ENCODE data around the gene SIGLEC15.
A peak's percentile ranks its signal among the peaks of the same experiment; 100 is the strongest.
"Not testable (repeated sequence)": the region's sequence is repeated elsewhere in the genome, so short reads cannot be mapped to it uniquely, and the experiment has no call there.

Gene SIGLEC15

DNA sequence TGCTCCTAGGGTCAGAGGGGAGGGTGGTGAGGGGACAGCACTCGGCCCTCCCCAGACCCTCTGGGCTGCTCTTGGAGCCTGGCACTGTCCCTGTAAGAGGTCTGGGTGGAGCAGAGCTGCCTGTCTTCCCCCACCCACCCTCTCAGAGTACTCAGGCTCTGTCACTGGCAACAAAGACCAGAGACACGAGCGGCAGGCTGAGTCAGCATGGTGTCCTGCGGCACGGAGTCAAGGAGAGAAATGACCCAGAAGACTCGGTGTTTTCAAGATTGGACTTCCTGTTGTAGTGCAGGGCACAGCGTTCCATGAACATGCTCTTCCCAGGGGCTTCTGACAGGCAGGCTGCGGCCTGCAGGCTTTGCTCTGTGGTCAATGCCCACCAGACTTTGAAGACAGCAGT, 19.9 kb downstream of the SIGLEC15 start:
- DNase-seq = no peak

DNA sequence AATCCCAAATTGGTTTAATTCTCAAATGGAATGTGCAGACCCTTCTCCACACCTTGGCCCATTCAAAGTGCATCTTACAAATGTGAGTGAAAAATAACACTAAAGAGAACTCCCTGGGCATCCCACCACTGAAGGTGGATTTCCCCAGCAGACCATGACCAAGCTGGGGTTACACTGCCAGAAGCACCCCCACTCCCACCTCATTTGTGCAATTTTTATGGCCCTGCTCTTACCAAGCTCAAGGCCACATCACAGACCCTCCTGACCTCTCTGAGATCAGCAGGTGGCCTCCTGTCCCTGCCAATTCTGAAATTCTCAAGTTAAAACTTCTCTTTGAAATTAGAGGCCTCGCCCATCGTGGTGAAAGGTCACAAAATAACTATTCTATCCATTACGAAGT, 21.6 kb downstream of the SIGLEC15 start:
- no peak for DNase-seq

DNA sequence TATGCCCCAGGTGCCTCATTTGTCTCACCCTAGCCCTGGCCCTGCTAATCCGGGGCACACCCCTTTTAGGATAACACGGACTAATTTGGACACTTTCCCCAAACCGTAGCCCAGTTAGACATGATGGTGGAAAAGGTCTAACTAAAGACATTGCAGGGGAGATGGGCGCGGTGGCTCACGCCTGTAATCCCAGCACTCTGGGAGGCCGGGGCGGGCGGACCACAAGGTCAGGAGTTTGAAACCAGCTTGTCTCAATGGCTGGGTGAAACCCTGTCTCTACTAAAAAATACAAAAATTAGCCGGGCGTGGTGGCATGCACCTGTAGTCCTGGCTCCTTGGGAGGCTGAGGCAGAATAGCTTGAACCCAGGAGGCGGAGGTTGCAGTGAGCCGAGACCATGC, 23.2 kb downstream of the SIGLEC15 start:
- not testable (repeated sequence) for DNase-seq

DNA sequence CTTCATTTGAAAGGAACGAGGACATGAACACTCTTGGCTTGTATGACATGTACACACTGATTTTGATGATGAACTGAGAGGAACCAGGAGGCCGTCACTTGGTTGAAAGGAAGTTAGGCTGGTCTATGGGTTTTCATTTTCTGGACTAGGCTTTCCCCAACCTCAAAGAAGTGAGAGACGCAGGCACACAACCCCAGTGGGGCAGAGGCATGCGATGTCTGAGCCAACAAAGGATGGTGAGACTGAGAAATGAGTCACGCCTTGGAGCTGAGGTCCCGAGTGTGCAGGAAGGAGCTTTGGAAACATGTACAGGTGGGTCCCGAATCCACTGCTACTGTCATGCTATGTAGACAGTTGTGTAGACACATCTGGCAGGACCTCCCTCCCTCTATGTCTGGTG, 24.1 kb downstream of the SIGLEC15 start:
- no peak for DNase-seq

DNA sequence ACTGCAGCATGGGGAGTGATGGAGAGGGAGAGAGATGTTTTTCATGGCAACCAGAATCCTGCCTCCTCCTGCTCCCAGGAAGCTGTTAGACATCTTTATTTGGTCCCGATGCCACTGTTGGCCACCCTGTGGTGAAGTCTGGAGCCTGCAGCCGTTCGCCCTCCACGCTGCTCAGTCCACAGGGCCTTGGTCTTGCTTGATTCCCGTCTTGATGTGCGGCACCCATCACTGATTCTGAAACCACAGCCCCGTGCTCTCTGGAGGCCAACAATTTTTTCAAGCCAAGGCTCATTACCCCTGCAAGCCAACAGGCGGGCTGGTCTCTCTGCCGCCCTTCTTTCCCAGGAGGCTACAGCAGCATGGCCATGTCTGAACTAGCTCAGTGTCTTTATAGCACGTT, 24.5 kb downstream of the SIGLEC15 start:
- no peak for DNase-seq

DNA sequence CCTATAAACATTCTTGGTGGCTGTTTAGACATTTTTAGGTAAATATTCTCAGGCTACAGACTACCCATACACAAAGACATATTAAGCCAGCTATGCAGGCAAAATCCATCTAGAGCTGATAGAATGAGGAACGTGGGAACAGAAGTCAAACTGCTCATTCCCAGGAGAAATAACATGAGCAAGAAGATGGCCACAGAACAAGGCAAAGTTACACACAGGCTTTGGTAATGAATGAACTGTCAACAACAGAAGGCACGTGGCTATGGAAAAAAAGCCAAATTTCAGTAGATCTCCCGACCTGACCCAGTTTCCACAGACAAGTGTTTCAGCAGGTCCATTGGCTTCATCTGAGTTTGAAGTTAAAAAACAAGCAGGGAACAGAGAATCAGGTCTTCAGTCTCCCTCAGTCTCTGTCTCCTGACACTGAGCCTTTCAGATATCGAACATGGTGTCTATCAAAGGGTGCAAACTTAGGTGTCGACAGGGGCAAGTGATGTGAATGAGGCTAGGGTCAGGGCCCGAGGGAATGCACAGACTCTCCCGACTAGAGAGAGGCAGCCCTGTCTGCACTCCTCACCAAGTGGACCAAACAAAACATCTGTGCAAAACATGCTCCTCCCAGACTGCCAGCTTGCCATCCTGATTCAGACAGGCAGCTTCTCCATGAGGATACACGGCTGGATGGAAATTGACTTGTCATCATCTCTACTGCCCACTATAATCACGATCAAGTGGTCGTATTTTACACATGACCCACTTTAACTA, 25.9 kb downstream of the SIGLEC15 start:
- DNase-seq = no peak

DNA sequence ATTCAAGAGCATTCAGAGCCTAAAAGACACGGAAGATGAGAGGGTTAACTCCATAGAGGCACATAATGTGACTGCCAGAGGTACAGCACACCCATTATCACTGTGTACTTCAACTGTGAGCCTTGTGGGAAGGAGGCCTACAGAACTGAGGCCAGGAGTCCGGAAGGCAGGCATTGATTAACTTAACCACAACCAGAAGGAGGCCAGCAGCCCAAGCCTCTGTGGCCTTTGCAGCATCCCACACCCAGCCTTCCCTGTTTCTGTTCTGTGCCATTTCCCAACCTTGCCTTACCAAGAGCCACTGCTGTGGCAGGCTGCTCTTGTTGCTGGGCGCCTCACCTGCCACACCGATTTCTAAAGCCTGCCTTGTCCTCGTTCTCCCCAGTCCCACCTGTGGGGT, 27.2 kb downstream of the SIGLEC15 start:
- no peak for DNase-seq

DNA sequence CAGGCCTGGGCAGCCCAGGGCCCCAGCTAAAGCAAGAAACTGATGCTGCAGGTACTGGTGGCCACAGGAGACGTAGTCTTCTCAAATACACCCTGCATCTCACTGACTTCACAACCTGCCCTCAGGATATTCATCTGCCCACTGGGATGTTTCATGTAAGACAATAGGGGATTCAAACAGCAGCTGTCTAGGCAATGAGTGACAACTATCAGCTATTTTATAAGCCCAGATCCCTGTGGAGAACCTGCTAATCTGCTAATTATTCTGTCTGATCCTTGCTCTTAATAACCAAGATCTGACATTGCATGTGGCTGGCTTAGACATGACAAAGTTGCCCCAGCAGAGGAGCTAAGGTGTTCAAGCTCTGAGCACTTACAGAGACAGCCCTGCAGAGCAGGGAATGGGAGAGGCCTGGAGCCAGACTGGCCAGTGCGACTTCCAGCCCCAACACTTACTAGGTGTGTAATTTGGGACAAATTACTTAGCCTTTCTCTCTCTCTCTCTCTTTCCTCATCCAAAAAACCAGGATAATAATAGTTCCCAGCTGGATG, 28.6 kb downstream of the SIGLEC15 start:
- no peak for DNase-seq

DNA sequence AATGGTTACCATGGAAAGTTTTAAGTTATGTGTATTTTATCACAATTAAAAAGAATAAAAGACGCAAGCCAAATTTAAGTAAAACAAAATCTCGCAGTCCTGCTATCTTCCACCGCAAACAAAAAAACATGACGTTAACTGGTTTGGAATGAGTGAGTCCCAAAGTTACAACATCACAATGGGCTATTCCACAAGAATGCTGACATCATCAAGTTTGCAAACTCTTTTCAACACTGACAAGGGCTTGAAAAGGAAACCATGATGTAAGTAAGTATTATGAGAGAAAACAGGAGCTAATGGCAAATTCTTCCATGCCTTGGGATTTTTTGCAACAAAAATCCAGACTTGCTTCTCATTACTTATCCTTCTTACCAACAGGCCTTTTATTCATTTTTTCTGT, 31.1 kb downstream of the SIGLEC15 start:
- DNase-seq = no peak

DNA sequence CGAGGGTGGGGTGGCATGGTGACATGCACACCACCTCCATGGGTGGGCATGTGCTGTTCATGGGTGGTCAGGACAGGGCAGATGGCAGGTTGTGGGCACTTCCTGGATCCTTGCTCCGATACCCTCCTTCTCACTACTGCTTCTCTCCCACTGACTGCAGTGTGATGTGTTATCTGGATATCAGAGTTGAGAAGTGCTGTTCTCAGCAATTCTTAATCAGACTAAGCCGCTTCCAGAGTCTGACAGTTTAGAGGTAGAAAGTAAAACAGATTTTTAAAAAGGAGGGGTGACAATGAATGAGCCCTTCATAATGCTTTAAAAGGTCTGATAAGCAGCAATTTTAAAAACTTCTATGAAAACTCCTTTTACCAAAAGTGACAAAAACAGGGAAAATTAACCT, 33.9 kb downstream of the SIGLEC15 start:
- DNase-seq = no peak

DNA sequence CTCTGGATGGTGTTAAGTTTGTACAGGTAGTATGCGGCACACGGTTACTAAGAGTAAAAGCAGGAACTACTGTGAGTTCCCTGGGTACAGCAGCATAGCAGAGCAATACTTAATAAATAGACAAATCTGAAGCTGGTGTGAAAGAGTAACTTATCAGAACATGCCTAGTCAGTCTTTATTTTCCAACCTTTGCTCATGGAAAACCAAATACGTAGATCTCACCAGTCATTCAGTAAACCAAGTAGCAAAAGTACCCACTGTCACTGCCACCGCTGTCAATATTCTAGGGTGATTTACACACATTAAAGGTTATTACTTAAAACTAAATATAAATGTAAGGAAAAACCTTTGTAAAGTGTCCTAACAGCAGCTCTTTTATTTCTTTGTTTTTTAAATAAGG, 35.0 kb downstream of the SIGLEC15 start:
- no peak for DNase-seq

DNA sequence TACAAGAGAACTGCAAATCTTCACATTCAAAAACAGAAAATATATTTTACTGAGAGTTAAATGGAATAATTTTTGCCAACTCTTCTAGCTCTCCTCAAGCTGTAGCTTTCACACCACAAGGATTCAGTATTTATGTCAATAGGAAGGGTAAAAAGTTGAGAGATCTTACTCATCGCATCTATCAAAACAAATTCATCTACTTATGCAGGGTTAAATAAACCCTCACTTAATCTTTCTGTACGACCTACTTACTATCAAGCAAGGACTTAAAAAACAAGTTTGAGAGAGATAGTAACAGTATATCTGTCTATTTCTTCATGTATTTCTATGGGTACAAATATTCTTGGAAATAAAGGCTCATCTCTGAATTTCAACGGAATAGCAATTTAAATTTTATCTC, 35.5 kb downstream of the SIGLEC15 start:
- no peak for DNase-seq

DNA sequence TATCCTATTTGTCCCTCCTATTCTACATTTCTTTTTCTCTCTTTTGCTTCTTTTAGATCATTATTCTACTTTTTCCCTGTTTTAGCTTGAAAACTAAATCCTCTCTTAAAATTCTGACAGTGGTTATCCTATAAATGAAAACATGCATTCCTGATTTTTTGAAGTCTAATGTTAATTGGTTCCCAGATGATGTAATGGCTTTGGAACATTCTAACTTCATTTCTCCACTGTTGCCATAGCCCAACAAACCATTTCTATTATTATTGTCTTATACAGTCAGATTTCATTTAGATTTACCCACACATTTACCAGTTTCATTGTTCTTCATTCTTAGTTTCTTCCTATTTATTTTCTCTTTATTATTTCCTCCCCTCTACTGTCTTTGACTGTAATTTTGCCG, 36.5 kb downstream of the SIGLEC15 start:
- no peak for DNase-seq

DNA sequence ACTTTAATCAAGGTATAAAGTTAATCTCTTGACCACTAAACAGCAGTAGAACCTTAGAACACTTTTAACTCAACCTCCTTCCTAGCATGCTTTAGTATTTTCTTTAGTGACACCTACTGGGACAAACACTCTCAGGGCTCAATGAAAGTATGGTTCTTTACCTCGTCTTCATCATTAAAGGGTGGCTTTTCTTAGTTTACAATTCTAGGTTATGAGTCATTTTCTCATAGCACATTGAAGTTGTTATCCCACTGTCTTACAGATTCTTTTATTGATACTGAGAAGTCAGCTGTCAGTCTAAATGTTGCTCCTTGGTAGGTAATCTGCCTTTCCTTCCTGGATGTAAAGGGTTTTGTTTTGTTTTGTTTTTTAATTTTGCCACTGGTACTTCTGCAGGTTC, 38.0 kb downstream of the SIGLEC15 start:
- DNase-seq = no peak

DNA sequence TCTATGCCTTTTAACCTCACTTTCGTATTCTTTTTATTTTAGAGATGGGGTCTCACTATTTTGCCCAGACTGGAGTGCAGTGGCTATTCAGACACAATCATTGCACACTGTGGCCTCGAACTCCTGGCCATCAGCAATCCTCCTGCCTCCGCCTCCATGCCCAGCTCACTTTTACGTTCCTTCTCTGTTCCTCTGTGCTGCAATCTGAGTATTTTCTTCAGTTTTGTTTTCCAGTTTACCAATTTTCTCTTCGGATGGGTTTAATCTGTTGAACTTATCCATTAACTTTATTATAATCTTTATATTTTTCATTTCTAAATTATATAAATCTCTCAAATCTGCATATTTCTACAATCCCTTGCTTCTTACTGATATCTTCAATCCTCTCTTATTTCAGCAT, 38.6 kb downstream of the SIGLEC15 start:
- no peak for DNase-seq

DNA sequence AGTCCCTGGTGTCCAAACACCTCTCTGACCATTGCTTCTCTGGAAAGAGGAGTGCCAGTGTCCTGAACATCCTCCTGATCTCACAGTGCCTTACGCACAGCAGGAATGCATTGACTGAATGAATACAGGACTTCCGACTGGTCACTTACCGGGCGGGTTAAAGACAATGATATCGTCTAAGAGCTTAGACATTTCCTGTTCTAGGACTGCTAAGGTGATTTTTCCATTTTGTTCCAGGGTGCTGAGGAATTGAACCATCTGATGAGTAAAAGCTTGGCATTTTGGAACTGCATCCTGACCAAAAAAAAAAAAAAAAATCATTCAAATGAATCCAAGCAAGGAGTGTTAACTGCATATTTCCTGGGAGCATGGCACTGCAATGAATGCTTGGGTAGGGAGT, 40.0 kb downstream of the SIGLEC15 start:
- no peak for DNase-seq

DNA sequence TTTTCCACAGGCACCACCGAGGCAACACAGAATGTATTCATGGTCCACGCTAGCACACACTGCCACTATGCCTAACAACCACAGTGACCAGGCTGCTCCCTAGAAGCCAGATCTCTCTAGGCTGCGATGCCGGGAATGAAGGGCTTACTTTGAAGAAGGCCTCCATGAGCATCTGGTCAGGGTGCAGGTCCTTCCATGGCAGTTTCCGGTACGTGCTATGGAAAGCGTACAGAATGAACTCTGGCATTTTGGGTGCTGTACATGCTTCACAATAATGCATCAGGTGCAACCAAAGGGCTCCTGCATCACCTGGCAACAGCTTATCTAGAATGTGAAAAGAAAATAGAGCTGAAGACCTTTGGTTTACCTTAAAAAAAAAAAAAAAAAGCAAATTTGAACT, 44.9 kb downstream of the SIGLEC15 start:
- DNase-seq = no peak

DNA sequence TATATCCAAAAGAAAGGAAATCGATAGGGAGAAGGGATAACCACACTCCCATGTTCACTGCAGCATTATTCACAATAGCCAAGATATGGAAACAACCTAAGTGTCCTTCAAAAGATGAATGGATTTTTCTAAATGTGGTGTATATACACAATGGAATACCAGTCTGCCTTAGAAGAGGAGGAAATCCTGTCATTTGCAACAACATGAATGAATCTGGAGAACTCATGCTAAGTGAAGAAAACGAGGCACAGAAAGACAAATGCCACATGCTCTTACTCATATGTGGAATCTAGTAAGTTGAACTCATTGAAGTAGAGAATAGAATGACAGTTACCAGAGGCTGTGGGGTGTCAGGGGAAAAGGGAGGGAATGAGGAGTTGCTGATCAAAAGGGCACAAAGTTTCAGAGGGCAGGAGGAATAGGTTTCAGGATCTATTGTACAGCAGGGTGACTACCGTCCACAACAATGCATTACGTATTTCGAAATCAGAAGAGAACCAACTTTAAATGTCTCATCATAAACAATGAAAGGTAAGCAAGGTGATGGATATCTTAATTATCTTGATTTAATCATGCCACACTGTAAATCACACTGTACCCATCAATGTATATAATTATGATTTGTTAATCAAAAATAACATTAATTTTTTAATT, 46.1 kb downstream of the SIGLEC15 start:
- DNase-seq = no peak

DNA sequence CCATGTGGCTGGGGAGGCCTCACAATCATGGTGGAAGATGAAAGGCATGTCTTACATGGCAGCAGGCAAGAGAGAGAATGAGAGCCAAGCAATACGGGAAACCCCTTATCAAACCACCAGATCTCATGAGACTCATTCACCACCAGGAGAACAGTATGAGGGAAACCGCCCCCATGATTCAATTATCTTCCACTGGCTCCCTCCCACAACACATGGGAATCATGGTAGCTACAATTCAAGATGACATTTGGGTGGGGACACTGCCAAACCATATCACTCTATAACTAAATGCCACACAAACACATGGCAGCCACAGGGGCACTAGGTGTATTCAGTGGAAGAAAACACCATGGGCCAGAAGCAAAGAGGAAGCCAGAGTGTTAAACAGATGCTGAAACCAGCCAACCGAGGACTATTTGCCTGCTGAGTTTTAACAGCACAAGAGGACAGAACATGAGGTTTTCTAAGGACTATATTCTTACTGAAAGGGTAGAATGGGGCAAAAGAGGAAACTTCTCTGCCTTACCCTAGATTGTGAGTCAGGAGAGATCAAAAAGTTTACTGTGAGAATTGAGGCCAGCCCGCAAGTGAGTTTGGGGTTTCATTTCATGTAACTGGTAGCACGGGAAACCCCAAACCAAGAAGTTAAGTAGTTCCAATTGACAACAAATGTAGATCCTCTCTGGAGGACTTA, 49.2 kb downstream of the SIGLEC15 start:
- no peak for DNase-seq

DNA sequence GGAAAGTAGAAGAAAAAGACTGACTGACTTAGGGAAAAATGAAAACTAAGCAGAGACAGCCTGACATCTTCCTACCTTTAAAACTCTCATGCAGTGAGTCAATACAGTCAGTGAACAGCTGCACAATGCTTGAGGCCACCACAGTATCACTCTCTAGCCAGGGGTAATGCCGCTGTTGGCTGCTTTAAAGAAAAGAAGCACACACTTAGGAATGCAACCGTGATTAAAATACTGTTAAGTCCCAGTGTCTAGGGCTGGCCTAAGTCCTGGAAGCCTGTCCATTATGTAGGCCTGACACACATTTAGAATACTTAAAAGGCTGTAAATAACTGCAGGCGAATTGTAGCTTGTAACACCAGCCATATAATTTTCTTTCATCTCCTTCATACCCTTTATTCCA, 50.7 kb downstream of the SIGLEC15 start:
- DNase-seq = no peak

DNA sequence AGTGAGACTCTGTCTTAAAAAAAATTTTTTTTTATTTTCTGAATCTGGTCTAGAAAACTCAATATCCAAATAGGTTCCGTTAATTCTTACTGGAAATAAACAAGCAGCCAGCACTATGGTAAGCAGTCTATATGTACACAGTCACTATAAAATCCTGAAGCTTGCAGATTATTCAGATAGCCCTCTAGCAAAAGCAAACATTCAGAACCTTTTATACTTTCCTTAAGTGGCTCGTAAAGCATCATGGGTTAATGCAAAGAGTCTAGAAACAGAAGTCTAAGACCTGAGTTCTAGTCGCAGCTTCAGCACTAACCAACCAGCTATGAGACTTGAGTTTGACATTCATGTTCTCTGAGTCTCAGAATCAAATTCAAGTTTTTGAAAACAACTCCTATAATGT, 51.9 kb downstream of the SIGLEC15 start:
- no peak for DNase-seq

DNA sequence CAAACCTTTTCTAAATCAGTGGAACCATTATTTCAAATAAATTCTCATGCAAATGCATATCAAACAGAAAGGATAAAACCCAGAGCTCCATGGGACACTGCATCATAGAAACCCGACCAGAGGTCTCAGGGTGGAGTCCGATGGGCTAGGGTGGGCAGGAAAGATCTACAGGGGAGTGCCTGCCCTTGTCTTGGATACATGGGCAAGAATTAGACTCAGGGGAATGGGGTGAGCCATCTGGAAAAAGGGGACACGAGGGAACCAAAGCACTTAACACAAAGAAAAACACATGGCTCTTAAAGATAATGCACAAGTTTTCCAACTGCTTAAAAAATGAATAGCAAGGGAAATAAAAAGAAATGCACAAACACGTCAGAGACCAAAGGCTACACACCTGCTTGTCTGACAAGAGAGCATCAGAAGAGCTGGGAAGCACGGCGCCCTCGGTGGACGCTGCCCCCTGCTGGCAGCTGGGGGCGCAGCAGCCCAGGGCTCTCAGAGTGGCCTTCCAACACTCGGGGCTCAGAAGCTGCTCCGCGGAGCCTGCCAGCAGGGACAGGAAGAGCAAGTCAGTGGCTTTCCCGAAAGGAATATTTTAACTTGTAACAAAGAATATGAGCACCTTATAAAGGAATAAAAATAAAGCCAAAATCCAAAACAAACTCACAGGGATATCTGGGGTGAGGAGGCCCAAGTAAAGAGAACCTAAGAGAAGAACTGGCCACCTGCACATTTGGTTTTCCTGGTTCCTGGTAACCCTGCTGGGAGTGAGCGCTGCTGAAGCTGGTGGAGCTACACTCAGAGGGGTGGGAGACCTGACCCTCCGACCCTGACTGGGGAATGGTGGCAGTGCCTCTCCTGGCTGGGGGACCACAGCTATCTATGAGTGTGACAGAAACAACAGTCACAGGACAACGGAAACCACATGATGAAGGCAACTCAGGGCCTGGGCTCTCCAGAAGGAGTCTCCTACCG, 54.5 kb downstream of the SIGLEC15 start:
- DNase-seq = peak; percentile 54

All from COR-L47 (cell line).